HL-60 (cell line): Measurements from ENCODE around the gene PDE3A.

Source experiments
- DNase-seq, 2 experiments: peaks; one replicate each; pipeline ENCODE4 v3.0.0-alpha.2; 2010 to 2020; ENCODE audit warnings: low read depth in 1 of 2, low spot score in 1 of 2
- H3K27ac ChIP-seq: fragments of 250-450 bp; sonication (Bioruptor Pico); replicated peaks from 2 replicates; pipeline ENCODE4 v1.5.1; 2020; ENCODE audit warnings: mild to moderate bottlenecking, moderate library complexity
- H3K27me3 ChIP-seq: fragments of 250-450 bp; sonication (Bioruptor Pico); 2 replicates; pipeline ENCODE4 v1.5.1; 2021; ENCODE audit warnings: mild to moderate bottlenecking, moderate library complexity; ENCODE audit not compliant: insufficient read depth, poor library complexity, severe bottlenecking
- H3K4me3 ChIP-seq: replicated peaks from 2 replicates; pipeline ENCODE4 v1.5.1; 2011; ENCODE audit warnings: mild to moderate bottlenecking, control low read depth, low read length; ENCODE audit not compliant: insufficient read depth
- GABPA ChIP-seq: IDR thresholded peaks from 2 replicates; pipeline ENCODE4 v1.6.1; 2012; ENCODE audit warnings: low read depth
- POLR2AphosphoS5 ChIP-seq: IDR thresholded peaks from 2 replicates; pipeline ENCODE4 v1.6.1; 2012; ENCODE audit warnings: low read depth
- SPI1 ChIP-seq: IDR thresholded peaks from 2 replicates; pipeline ENCODE4 v1.6.1; 2012; ENCODE audit warnings: low read depth, mild to moderate bottlenecking, borderline replicate concordance
- TF ChIP-seq, protein P1 (sequence below): IDR thresholded peaks from 2 replicates; pipeline ENCODE4 v1.6.1; 2012; ENCODE audit warnings: low read depth; ENCODE audit not compliant: insufficient replicate concordance
- TF ChIP-seq, protein P2 (sequence below): IDR thresholded peaks from one replicate; pipeline ENCODE4 v1.5.1; 2011; ENCODE audit warnings: low read length, control low read depth, inconsistent platforms; ENCODE audit not compliant: insufficient read depth

PDE3A gene

DNA sequence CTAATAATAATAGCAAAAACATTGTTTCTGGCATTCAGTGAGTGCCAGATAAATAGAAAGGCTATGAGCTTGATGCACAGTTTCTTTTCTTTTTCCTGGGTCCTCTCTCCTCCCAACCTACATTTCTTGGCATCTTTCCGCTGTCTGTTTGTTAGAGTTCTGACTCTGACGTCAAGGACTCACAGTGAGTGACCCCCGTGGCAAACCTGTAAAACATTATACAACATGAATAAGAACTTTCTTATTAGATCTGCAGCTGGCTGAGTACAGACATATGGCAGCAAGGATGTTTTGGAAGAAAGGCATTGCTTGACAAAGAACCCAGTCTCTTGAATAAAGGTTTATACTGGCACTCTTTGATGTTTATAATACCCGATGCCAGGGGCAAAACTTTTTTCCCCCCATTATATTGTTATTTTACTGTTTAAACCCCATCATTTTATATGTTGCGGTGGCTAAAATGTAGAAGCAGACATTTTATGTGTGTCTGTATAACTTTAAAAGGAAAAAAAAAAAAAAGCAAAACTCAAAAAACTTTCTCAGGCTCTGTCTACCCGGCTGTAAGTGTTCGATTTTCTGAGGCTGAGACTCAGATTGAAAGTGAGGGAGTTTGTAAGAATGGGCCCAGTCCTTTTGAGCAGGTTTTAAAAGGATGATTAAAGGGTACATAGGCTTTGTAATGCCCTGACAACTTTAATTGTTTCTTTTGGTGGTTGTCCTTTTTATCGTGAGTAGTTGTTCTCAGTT, 159.3 kb downstream of the PDE3A start:
- Histone ChIP-seq H3K27me3 (no peaks in the 10 kb centered on the region), H3K4me3 (no peak overlapping the region), H3K27ac (no peak overlapping the region)
- TF ChIP-seq, protein P1, sequence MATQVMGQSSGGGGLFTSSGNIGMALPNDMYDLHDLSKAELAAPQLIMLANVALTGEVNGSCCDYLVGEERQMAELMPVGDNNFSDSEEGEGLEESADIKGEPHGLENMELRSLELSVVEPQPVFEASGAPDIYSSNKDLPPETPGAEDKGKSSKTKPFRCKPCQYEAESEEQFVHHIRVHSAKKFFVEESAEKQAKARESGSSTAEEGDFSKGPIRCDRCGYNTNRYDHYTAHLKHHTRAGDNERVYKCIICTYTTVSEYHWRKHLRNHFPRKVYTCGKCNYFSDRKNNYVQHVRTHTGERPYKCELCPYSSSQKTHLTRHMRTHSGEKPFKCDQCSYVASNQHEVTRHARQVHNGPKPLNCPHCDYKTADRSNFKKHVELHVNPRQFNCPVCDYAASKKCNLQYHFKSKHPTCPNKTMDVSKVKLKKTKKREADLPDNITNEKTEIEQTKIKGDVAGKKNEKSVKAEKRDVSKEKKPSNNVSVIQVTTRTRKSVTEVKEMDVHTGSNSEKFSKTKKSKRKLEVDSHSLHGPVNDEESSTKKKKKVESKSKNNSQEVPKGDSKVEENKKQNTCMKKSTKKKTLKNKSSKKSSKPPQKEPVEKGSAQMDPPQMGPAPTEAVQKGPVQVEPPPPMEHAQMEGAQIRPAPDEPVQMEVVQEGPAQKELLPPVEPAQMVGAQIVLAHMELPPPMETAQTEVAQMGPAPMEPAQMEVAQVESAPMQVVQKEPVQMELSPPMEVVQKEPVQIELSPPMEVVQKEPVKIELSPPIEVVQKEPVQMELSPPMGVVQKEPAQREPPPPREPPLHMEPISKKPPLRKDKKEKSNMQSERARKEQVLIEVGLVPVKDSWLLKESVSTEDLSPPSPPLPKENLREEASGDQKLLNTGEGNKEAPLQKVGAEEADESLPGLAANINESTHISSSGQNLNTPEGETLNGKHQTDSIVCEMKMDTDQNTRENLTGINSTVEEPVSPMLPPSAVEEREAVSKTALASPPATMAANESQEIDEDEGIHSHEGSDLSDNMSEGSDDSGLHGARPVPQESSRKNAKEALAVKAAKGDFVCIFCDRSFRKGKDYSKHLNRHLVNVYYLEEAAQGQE: no peak
- TF ChIP-seq SPI1 (no peak), POLR2AphosphoS5 (no peak), GABPA (no peak)
- TF ChIP-seq, protein P2, sequence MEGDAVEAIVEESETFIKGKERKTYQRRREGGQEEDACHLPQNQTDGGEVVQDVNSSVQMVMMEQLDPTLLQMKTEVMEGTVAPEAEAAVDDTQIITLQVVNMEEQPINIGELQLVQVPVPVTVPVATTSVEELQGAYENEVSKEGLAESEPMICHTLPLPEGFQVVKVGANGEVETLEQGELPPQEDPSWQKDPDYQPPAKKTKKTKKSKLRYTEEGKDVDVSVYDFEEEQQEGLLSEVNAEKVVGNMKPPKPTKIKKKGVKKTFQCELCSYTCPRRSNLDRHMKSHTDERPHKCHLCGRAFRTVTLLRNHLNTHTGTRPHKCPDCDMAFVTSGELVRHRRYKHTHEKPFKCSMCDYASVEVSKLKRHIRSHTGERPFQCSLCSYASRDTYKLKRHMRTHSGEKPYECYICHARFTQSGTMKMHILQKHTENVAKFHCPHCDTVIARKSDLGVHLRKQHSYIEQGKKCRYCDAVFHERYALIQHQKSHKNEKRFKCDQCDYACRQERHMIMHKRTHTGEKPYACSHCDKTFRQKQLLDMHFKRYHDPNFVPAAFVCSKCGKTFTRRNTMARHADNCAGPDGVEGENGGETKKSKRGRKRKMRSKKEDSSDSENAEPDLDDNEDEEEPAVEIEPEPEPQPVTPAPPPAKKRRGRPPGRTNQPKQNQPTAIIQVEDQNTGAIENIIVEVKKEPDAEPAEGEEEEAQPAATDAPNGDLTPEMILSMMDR: no peak
- DNase-seq: no peak

GRCh38 chr12:20528208-20528607, 159.9 kb downstream of the PDE3A start:
- DNase-seq: no peak
- TF ChIP-seq GABPA (no peak), SPI1 (no peak), POLR2AphosphoS5 (no peak)
- TF ChIP-seq, protein P2: no peak
- TF ChIP-seq, protein P1: no peak
- Histone ChIP-seq H3K4me3 (no peak overlapping the region), H3K27ac (no peak overlapping the region), H3K27me3 (no peaks in the 10 kb centered on the region)

DNA sequence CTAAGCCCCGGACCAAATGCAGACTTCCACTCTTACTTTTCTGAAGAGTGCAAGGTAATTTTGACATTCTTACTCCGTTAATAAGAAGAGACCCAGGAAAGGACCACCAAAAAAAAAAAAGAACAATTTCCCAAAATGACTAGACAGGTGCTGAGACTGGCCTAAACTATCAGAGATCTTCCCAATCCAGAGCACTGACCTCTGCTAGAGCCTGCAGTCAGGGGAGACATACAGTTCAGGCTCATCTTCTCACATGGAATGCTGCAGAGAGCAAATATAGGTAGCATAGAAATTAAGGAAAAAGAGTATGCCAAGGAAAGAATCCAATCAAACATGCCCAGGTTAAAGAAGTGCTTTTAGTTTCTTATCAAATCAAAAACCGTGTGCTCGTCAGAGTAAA, 177.9 kb downstream of the PDE3A start:
- H3K27me3 ChIP-seq: peaks cover 2% of the 10 kb centered on the region
- DNase-seq: no peak
- no peak for TF ChIP-seq SPI1
- TF ChIP-seq, protein P1: no peak
- TF ChIP-seq, protein P2: no peak
- TF ChIP-seq GABPA: no peak
- TF ChIP-seq POLR2AphosphoS5: no peak
- H3K27ac ChIP-seq: no peak overlapping the region
- H3K4me3 ChIP-seq: no peak overlapping the region
